GM18511 (cell line): ENCODE measurements around the gene OR2B3.
"Not testable (repeated sequence)": the region's sequence is repeated elsewhere in the genome, so short reads cannot be mapped to it uniquely, and the experiment has no call there.

Experiments
- ATAC-seq: cut with Tn5 transposase; IDR thresholded peaks from one replicate; pipeline ENCODE4 v1.9.1; 2021; ENCODE audit warnings: mild to moderate bottlenecking, moderate library complexity; ENCODE audit not compliant: unreplicated experiment

The OR2B3 gene

GRCh38 chr6:29087213-29087612 is at the start of gene OR2B3:
Gene OR2B3 (minus strand): TSS chr6:29087313. CDS start chr6:29087248, 65 bp downstream.
- ATAC-seq, result no peak

GRCh38 chr6:29131691-29132090 is 44.6 kb upstream of the OR2B3 start:
- ATAC-seq, result no peak

- ATAC-seq, result no peak
These were observed 43.5 kb upstream of the OR2B3 start for GRCh38 chr6:29130644-29131043.

GRCh38 chr6:29129326-29130012 is 42.4 kb upstream of the OR2B3 start:
- ATAC-seq, result no peak

GRCh38 chr6:29114964-29115363 is 27.9 kb upstream of the OR2B3 start:
- not testable (repeated sequence) for ATAC-seq

- ATAC-seq, result no peak
These were observed 25.0 kb upstream of the OR2B3 start for GRCh38 chr6:29112135-29112534.

GRCh38 chr6:29107758-29108157 is 20.6 kb upstream of the OR2B3 start, which contains the start of gene OR2J3:
Gene OR2J3 (plus strand): TSS chr6:29108058. CDS start chr6:29111891, 3,833 bp downstream.
- ATAC-seq, result no peak

- ATAC-seq, result no peak
These were observed 12.1 kb upstream of the OR2B3 start, which contains the start of gene OR2J1 for GRCh38 chr6:29099190-29099589. Gene OR2J1 (plus strand): TSS chr6:29099490. CDS start chr6:29100943, 1,453 bp downstream.

- ATAC-seq, result no peak
These were observed 10.7 kb upstream of the OR2B3 start for GRCh38 chr6:29097803-29098202.

- no peak for ATAC-seq
These were observed 5.8 kb upstream of the OR2B3 start for GRCh38 chr6:29092957-29093356.

GRCh38 chr6:29082457-29082856 is 4.7 kb downstream of the OR2B3 start:
- ATAC-seq, result no peak

- no peak for ATAC-seq
These were observed 5.8 kb downstream of the OR2B3 start for GRCh38 chr6:29081312-29081711.

GRCh38 chr6:29079203-29079602 is 7.9 kb downstream of the OR2B3 start:
- ATAC-seq, result no peak

- no peak for ATAC-seq
These were observed 15.0 kb downstream of the OR2B3 start for GRCh38 chr6:29071831-29072723.

- no peak for ATAC-seq
These were observed 35.4 kb downstream of the OR2B3 start for GRCh38 chr6:29051680-29052079.

- no peak for ATAC-seq
These were observed 42.0 kb downstream of the OR2B3 start, which contains the start of gene OR2W1 for GRCh38 chr6:29045075-29045474. Gene OR2W1 (minus strand): TSS chr6:29045175. CDS start chr6:29045175, 0 bp downstream.
